H1 (cell line): Measurements from ENCODE around the gene ARL3. TPM values are rescaled to one million over a fixed set of nuclear protein-coding genes. Genes with fewer than 3 reads are reported as not detected.

ENCODE experiments used
- CTCF ChIA-PET: fragments of 300-600 bp; sonication (Branson Sonifier 250); formaldehyde crosslinking; loops from one replicate; lab custom pipeline; 2021; ENCODE audit not compliant: partially characterized antibody; lab: Charles Lee
- POLR2A ChIA-PET: fragments of 300-600 bp; sonication (Branson Sonifier 250); formaldehyde crosslinking; loops from one replicate; lab custom pipeline; 2021; ENCODE audit warnings: inconsistent platforms; ENCODE audit not compliant: partially characterized antibody; lab: Charles Lee
- DNase-seq, 2 experiments: peaks; one replicate each; pipeline versions ENCODE4 v3.0.0 to v3.0.0-alpha.2; 2010 to 2022; ENCODE audit warnings: low spot score in 2 of 2, low read depth in 1 of 2, mixed read lengths in 1 of 2
- FAIRE-seq: peaks from 2 replicates; lab custom pipeline; 2011; peaks lifted over from hg19 to GRCh38; lab: Jason Lieb, UNC
- H2AFZ ChIP-seq: 2 replicates; pipeline ENCODE4 v1.8.1; 2012; ENCODE audit warnings: low read length, inconsistent platforms
- H2AK5ac ChIP-seq: 2 replicates; pipeline ENCODE4 v1.6.1; 2013; ENCODE audit warnings: low read depth, low read length
- H2BK120ac ChIP-seq: replicated peaks from 2 replicates; pipeline ENCODE3; 2013; ENCODE audit warnings: low read depth, low read length, inconsistent platforms
- H2BK12ac ChIP-seq: 2 replicates; pipeline ENCODE4 v1.6.1; 2013; ENCODE audit warnings: low read depth, low read length
- H2BK15ac ChIP-seq: 2 replicates; pipeline ENCODE4 v1.6.1; 2013; ENCODE audit warnings: low read length
- H2BK20ac ChIP-seq: 2 replicates; pipeline ENCODE4 v1.6.1; 2013; ENCODE audit warnings: low read length
- H2BK5ac ChIP-seq: 2 replicates; pipeline ENCODE4 v1.6.1; 2013; ENCODE audit warnings: low read depth, low read length
- H3K14ac ChIP-seq: 2 replicates; pipeline ENCODE4 v1.6.1; 2013; ENCODE audit warnings: inconsistent platforms; ENCODE audit not compliant: insufficient read length
- H3K18ac ChIP-seq: 2 replicates; pipeline ENCODE4 v1.6.1; 2013; ENCODE audit warnings: low read length; ENCODE audit errors: extremely low read depth
- H3K23ac ChIP-seq: 2 replicates; pipeline ENCODE4 v1.6.1; 2013; ENCODE audit warnings: inconsistent platforms; ENCODE audit not compliant: insufficient read length
- H3K23me2 ChIP-seq: 2 replicates; pipeline ENCODE4 v1.6.1; 2013; ENCODE audit warnings: low read depth, low read length
- H3K27ac ChIP-seq: 2 replicates; pipeline ENCODE4 v1.6.1; 2011; ENCODE audit warnings: low read depth, low read length, inconsistent platforms
- H3K27me3 ChIP-seq, 4 experiments: replicated peaks in 1 of 4; 1 replicate in 1 of 4; 2 replicates in 3 of 4; pipeline versions ENCODE4 v1.6.1 to v1.8.1; 2011 to 2013; ENCODE audit warnings: low read length in 3 of 4, mild to moderate bottlenecking in 3 of 4, inconsistent platforms in 2 of 4, mixed read lengths in 2 of 4, moderate library complexity in 1 of 4; ENCODE audit not compliant: control insufficient read depth in 3 of 4, insufficient read depth in 3 of 4; ENCODE audit errors: extremely low read depth in 1 of 4
- H3K36me3 ChIP-seq, 4 experiments: 2 replicates each; pipeline versions ENCODE4 v1.6.1 to v1.8.1; 2011 to 2013; ENCODE audit warnings: mild to moderate bottlenecking in 4 of 4, low read length in 3 of 4, moderate library complexity in 2 of 4, control low read depth in 1 of 4, inconsistent platforms in 1 of 4; ENCODE audit not compliant: insufficient read depth in 4 of 4, control insufficient read depth in 2 of 4
- H3K4ac ChIP-seq: replicated peaks from 2 replicates; pipeline ENCODE3; 2013; ENCODE audit warnings: low read length, low read depth, mixed read lengths, inconsistent platforms; ENCODE audit not compliant: insufficient read length
- H3K4me1 ChIP-seq, 4 experiments: replicated peaks in 1 of 4; 1 replicate in 1 of 4; 2 replicates in 3 of 4; pipeline versions ENCODE4 v1.6.1 to v1.8.1; 2011 to 2013; ENCODE audit warnings: low read length in 3 of 4, inconsistent platforms in 2 of 4, mixed read lengths in 1 of 4; ENCODE audit not compliant: insufficient read depth in 4 of 4, control insufficient read depth in 3 of 4
- H3K4me2 ChIP-seq, 2 experiments: 2 replicates each; pipeline versions ENCODE4 v1.6.1 to v1.8.1; 2011 to 2013; ENCODE audit warnings: low read depth in 2 of 2, low read length in 2 of 2, control low read depth in 1 of 2, inconsistent platforms in 1 of 2, mild to moderate bottlenecking in 1 of 2; ENCODE audit not compliant: insufficient read depth in 1 of 2
- H3K4me3 ChIP-seq, 4 experiments: fragments of 200-600, 300-600 bp in 1 of 4; sonication (generic), shearing (Covaris generic), sonication (Bioruptor Twin) in 1 of 4; 2 replicates each; pipeline versions ENCODE4 v1.5.1 to v1.8.1; 2011 to 2016; ENCODE audit warnings: low read length in 4 of 4, low read depth in 3 of 4, control low read depth in 2 of 4, inconsistent platforms in 2 of 4, mild to moderate bottlenecking in 2 of 4, mixed read lengths in 1 of 4, moderate library complexity in 1 of 4; ENCODE audit not compliant: insufficient read depth in 2 of 4; ENCODE audit errors: extremely low read depth in 1 of 4
- H3K56ac ChIP-seq: replicated peaks from 2 replicates; pipeline ENCODE3; 2013; ENCODE audit warnings: low read depth, mild to moderate bottlenecking, mixed read lengths, low read length, inconsistent platforms; ENCODE audit not compliant: insufficient read length
- H3K79me1 ChIP-seq: 2 replicates; pipeline ENCODE4 v1.6.1; 2013; ENCODE audit warnings: low read depth, low read length, control low read depth
- H3K79me2 ChIP-seq, 2 experiments: 2 replicates each; pipeline versions ENCODE4 v1.6.1 to v1.8.1; 2012 to 2013; ENCODE audit warnings: low read length in 2 of 2, mild to moderate bottlenecking in 2 of 2, inconsistent platforms in 1 of 2; ENCODE audit not compliant: insufficient read depth in 2 of 2, control insufficient read depth in 1 of 2
- H3K9ac ChIP-seq, 4 experiments: replicated peaks in 1 of 4; 1 replicate in 1 of 4; 2 replicates in 3 of 4; pipeline versions ENCODE4 v1.6.1 to v1.8.1; 2011 to 2013; ENCODE audit warnings: low read depth in 3 of 4, low read length in 3 of 4, control low read depth in 2 of 4, mild to moderate bottlenecking in 2 of 4, moderate library complexity in 2 of 4, inconsistent platforms in 1 of 4; ENCODE audit errors: extremely low read depth in 1 of 4
- H3K9me3 ChIP-seq, 2 experiments: 2 replicates each; pipeline versions ENCODE4 v1.6.1 to v1.8.1; 2012 to 2013; ENCODE audit warnings: mild to moderate bottlenecking in 2 of 2, moderate library complexity in 2 of 2, control low read depth in 1 of 2, inconsistent platforms in 1 of 2, low read depth in 1 of 2, low read length in 1 of 2, mixed read lengths in 1 of 2; ENCODE audit not compliant: insufficient read depth in 2 of 2
- H4K20me1 ChIP-seq, 2 experiments: replicated peaks in 1 of 2; 2 replicates each; pipeline versions ENCODE3 to v1.8.1; 2011 to 2013; ENCODE audit warnings: inconsistent platforms in 2 of 2, low read length in 2 of 2, mild to moderate bottlenecking in 1 of 2; ENCODE audit not compliant: insufficient read depth in 2 of 2, control insufficient read depth in 1 of 2
- H4K5ac ChIP-seq: 2 replicates; pipeline ENCODE4 v1.6.1; 2013; ENCODE audit warnings: low read length, low read depth, mixed read lengths, inconsistent platforms; ENCODE audit not compliant: insufficient read length
- H4K8ac ChIP-seq: 2 replicates; pipeline ENCODE4 v1.8.0; 2013; ENCODE audit warnings: mild to moderate bottlenecking, moderate library complexity, low read length, inconsistent platforms; ENCODE audit not compliant: insufficient read depth; ENCODE audit errors: extremely low read depth
- H4K91ac ChIP-seq: replicated peaks from 2 replicates; pipeline ENCODE3; 2013; ENCODE audit warnings: low read length, mixed read lengths, inconsistent platforms; ENCODE audit not compliant: insufficient read length
- CHD1 ChIP-seq: IDR thresholded peaks from 2 replicates; pipeline ENCODE4 v1.6.1; 2012; ENCODE audit warnings: low read depth, low read length, improper control_type of control experiment
- POLR2A ChIP-seq, 2 experiments: IDR thresholded peaks; 1 replicate in 1 of 2; 2 replicates in 1 of 2; pipeline ENCODE4 v1.6.1; 2011; ENCODE audit warnings: low read depth in 2 of 2, low read length in 2 of 2, mild to moderate bottlenecking in 2 of 2; ENCODE audit errors: control extremely low read depth in 1 of 2
- WGBS, 2 experiments: shearing (Covaris generic) in 1 of 2; methylation state at CpG; one replicate each; pipeline versions ENCODE4 v1.1.6 to v1.1.7; 2013 to 2015; ENCODE audit warnings: low lambda C conversion rate in 2 of 2, mixed read lengths in 2 of 2, inconsistent platforms in 1 of 2, low coverage in 1 of 2, missing lambda C conversion rate in 1 of 2; ENCODE audit not compliant: insufficient replicate concordance in 2 of 2, insufficient coverage in 1 of 2, insufficient read length in 1 of 2; ENCODE audit errors: extremely low coverage in 1 of 2, missing lambda C conversion rate in 1 of 2; 5-methylcytosine and 5-hydroxymethylcytosine counted together
- polyA plus RNA-seq, 7 experiments: library from polyadenylated mRNA; depleted of rRNA in 3 of 7; stranded (reverse) in 5 of 7; unstranded in 2 of 7; fragments of >200 nt in 5 of 7; fragments of 200-250 nt in 2 of 7; gene quantifications; 1 replicate in 5 of 7; 2 replicates in 1 of 7; 4 replicates in 1 of 7; pipeline versions ENCODE4 v1.2.1 to v1.2.3, GENCODE V29; 2011 to 2013; ENCODE audit warnings: missing spikeins in 2 of 7, mixed read lengths in 2 of 7
- total RNA-seq: library from RNA; stranded (reverse); fragmentation: NEBNext Ultra II Directional; extraction: Animal tissue kit (Norgen Biotek cat#: 25700); gene quantifications from 2 replicates; pipeline ENCODE4 v1.2.1, GENCODE V29; 2021

The ARL3 gene
- total and polyA plus RNA-seq, 2 of the 8 experiments (the other 6 are each of a cell fraction or from before 2014, with no cell fraction given): 8.8 to 16.2 TPM

DNA sequence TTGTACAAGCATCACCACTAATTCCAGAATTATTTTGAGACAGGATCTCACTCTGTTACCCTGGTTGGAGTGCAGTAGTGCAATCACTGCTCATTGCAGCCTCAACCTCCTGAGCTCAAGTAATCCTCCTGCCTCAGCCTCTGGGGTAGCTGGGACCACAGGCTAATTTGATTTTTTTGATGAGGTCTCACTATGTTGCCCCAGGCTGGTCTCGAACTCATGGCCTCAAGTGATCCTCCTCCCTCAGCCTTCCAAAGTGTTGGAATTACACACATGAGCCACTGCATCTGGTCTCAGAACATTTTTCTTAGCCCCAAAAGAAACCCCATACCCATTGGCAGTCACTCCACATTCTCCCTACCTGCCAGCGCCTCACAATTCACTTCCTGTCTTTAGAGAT, 26.0 kb upstream of the ARL3 start:
- H3K79me2 ChIP-seq: peaks cover 0 to 12% of the 10 kb centered on the region in 2 experiments; a peak in 2 of 4 replicates
- H2BK5ac ChIP-seq: no peak overlapping the region
- no peak overlapping the region for H3K56ac ChIP-seq
- H3K9ac ChIP-seq: no peak overlapping the region
- H3K23me2 ChIP-seq: peaks cover 6% of the 10 kb centered on the region
- no peak overlapping the region for H3K4me2 ChIP-seq
- no peaks in the 10 kb centered on the region; a peak in 1 of 7 replicates for H3K27me3 ChIP-seq
- H4K8ac ChIP-seq: no peak overlapping the region
- no peak overlapping the region for H3K14ac ChIP-seq
- H4K5ac ChIP-seq: no peak overlapping the region
- no peak overlapping the region for H4K91ac ChIP-seq
- H3K4me3 ChIP-seq: no peak overlapping the region
- no peaks in the 10 kb centered on the region for H3K9me3 ChIP-seq
- no peak overlapping the region for H3K18ac ChIP-seq
- 79% methylated on average over 2 of the region's 2 CpGs; no CpG with 5 or more reads in 1 of the 2 experiments for WGBS, 2 experiments
- H2AK5ac ChIP-seq: no peak overlapping the region
- H2BK12ac ChIP-seq: no peak overlapping the region
- no peak overlapping the region for H3K23ac ChIP-seq
- no peak overlapping the region for H2BK15ac ChIP-seq
- H2BK120ac ChIP-seq: no peak overlapping the region
- peaks cover 4 to 17% (median 11%) of the 10 kb centered on the region in 4 experiments; a peak in 7 of 8 replicates for H3K36me3 ChIP-seq
- no peaks in the 10 kb centered on the region; the same call in 1 of the 2 replicates for H3K79me1 ChIP-seq
- POLR2A ChIA-PET: interaction anchor here (0.9 to 6.5 kb wide), 12 partner anchors 8 to 96 kb away, joined by 3 to 31 read pairs (median 4); partner anchors contain the start of genes ARL3, SFXN2 and TRIM8
- no peaks in the 10 kb centered on the region for H4K20me1 ChIP-seq
- no peak overlapping the region for H2AFZ ChIP-seq
- FAIRE-seq (no peak), DNase-seq (no peak)
- no peak overlapping the region for H3K4ac ChIP-seq
- TF ChIP-seq POLR2A (IDR thresholded peaks at IDR 0.05; ENCODE audit: control extremely low read depth in 1 of 2, low read depth in 2 of 2, low read length in 2 of 2) (peak in 1 of 2 experiments; percentile 45; a peak in 1 of 3 replicates), CHD1 (no peak)
- CTCF ChIA-PET: interaction anchor here (0.9 to 4.2 kb wide), 6 partner anchors 10 to 177 kb away, joined by 3 to 33 read pairs (median 5); no protein-coding TSS in a partner anchor
- no peak overlapping the region for H3K27ac ChIP-seq
- H2BK20ac ChIP-seq: no peak overlapping the region
- H3K4me1 ChIP-seq: peaks cover 1 to 6% (median 3%) of the 10 kb centered on the region in 4 experiments; a peak in 6 of 7 replicates
